Measurements from ENCODE around the gene FADS6.
"Not testable (repeated sequence)": the region's sequence is repeated elsewhere in the genome, so short reads cannot be mapped to it uniquely, and the experiment has no call there.

FADS6 gene

GRCh38 chr17:74920642-74921025 lies 27.2 kb upstream of the FADS6 start:
- DNase-seq: no peak

- DNase-seq: no peak
Measured at GRCh38 chr17:74920306-74920620, 26.8 kb upstream of the FADS6 start.

DNA sequence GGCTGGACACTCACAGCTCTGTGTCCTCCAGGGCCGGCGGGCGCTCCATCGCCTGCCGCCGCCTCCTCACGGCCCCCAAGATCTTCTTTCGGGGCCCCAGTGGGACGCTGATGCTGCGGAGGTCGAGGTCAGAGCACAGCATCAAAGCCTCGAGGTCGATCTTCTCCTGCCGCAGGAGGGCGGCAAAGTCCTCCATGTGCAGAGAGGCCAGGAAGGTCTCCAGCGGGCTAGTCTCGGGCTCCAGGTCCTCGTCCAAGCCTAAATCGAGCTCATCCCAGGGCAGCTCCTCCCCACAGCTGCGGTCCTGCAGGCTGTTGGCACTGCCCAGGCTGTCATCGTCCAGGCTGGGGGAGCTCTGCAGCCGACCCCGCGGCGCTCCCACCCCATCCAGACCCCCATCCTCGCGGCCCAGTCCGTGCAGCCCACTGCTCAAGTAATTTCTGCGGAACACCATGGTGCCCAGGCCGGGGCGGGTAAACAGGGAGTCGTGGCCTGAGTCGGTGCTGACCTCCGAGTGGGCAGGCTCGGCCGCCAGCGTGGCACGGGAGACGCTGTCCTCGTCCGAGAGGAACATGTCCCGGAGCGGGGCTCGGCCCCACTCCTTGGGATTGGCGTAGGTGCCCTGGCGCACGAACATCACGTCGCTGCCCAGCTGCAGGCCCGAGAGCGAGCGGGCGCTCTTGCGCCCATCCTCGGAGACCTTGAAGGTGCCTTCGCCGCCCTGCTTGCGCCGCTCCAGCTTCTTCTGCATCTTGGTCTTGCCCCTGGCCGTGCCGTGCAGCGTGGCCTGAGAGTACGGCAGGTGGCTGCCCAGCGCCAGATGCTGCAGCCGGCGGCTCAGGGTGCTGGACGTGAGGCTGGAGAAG lies 26.2 kb upstream of the FADS6 start:
- DNase-seq: no peak

GRCh38 chr17:74918906-74919305 lies 25.5 kb upstream of the FADS6 start:
- DNase-seq: no peak

- no peak for DNase-seq
Measured at GRCh38 chr17:74917430-74917829, 24.0 kb upstream of the FADS6 start.

GRCh38 chr17:74916851-74917199 lies 23.4 kb upstream of the FADS6 start:
- DNase-seq: no peak

- DNase-seq: no peak
Measured at GRCh38 chr17:74916136-74916850, 22.9 kb upstream of the FADS6 start.

- DNase-seq: not testable (repeated sequence)
Measured at GRCh38 chr17:74911423-74911822, 18.0 kb upstream of the FADS6 start.

GRCh38 chr17:74909097-74909496 lies 15.7 kb upstream of the FADS6 start:
- DNase-seq: not testable (repeated sequence)

DNA sequence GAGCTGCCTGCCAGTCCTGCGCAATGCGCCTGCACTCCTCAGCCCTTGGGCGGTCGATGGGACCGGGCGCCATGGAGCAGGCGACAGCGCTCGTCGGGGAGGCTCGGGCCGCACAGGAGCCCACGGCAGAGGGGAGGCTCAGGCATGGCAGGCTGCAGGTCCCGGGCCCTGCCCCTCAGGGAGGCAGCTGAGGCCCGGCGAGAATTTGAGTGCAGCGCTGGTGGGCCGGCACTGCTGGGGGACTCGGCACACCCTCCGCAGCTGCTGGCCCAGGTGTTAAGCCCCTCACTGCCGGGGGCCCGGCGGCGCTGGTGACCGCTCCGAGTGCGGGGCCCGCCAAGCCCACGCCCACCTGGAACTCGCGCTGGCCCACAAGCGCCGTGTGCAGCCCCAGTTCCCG lies 13.6 kb upstream of the FADS6 start:
- no peak for DNase-seq

DNA sequence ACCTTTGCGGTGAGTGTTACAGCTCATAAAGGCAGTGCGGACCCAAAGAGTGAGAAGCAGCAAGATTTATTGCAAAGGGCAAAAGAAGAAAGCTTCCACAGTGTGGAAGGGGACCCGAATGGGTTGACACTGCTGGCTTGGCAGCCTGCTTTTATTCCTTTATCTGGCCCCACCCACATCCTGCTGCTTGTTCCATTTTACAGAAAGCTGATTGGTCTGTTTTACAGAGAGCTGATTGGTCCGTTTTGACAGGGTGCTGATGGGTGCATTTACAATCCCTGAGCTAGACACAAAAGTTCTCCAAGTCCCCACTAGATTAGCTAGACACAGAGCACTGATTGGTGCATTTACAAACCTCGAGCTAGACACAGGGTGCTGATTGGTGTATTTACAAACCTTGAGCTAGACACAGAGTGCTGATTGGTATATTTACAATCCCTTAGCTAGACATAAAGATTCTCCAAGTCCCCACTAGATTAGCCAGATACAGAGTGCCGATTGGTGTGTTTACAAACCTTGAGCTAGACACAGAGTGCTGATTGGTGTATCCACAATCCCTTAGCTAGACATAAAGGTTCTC lies 12.9 kb upstream of the FADS6 start:
- DNase-seq: not testable (repeated sequence)

GRCh38 chr17:74904687-74905409 lies 11.4 kb upstream of the FADS6 start:
- no peak for DNase-seq

DNA sequence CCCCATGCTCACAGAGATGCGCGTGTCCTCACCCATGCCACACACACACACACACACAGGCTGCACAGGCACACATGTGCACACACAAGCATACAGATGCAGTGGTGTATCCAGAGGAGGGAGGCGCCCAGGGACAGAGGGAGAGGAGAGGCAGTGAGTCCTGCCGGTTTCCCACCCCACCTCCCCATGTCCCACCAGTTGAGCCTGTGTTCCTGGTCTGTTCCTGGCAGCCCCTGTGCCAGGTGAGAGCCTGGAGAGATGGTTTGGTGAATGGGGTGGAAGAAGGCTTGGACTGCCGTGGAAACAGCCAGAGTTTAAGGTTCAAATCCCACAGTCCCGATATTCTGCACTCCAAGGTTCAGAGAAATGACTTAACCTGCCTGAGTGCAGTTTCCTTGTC lies 10.2 kb upstream of the FADS6 start:
- no peak for DNase-seq

GRCh38 chr17:74903034-74903433 lies 9.6 kb upstream of the FADS6 start:
- DNase-seq: no peak

DNA sequence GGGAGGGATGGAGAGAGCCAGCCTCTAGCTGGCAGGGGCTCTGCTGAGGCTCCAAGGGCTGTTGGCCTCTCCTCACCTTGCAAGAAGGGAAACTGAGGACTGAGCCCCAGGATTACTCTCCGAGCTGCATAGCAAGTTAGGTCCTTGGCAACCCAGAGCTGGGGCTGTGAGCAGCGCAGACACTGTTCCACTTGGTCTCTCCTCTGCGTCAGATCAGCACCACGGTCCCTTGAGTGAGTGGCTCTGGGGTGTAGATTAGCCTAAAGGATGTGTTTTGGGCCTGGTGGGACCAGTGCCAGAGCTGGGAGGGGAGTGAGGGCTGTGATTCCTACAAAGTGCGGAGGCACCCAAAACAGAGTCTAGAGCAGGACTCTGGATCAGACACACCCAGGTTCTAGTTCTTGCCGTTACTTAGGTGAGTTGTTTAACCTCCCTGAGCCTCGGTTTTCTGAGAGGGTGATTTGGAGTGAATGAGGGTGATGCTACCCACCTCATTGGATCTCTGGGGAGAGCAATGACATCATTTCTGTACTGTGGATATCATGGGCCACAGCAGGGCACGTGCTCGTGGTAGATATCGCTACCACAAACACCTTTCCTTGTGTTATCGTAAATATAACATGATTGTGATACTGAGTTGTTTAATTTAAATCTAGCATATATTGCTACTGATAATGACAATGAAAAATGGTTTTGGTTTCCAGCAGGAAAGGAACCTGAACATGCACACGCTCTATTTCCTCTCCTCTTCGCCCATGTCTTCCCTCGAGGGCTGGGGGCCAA lies 8.1 kb upstream of the FADS6 start:
- DNase-seq: no peak

- no peak for DNase-seq
Measured at GRCh38 chr17:74900208-74900607, 6.8 kb upstream of the FADS6 start.

GRCh38 chr17:74898376-74898946 lies 5.0 kb upstream of the FADS6 start:
- DNase-seq: no peak

GRCh38 chr17:74893936-74894671 lies 671 bp upstream of the FADS6 start:
- DNase-seq: no peak

GRCh38 chr17:74892013-74892841 lies 1.2 kb downstream of the FADS6 start:
- no peak for DNase-seq

- DNase-seq: no peak
Measured at GRCh38 chr17:74890554-74890953, 2.9 kb downstream of the FADS6 start.

- DNase-seq: no peak
Measured at GRCh38 chr17:74888469-74888868, 5.0 kb downstream of the FADS6 start.

Measured in CD4-positive, alpha-beta T cell treated with Interleukin-4 for 4 hours (primary cell).